Measurements from ENCODE around the gene CYGB. TPM values are rescaled to one million over a fixed set of nuclear protein-coding genes. Genes with fewer than 3 reads are reported as not detected.

Gene CYGB
- total RNA-seq, 1 donor: 39.1 TPM

GRCh38 chr17:76579281-76579680, 41.8 kb upstream of the CYGB start:
- TF ChIP-seq CTCF (IDR thresholded peaks at IDR 0.05; ENCODE audit: extremely low read depth, low read depth, low read length): no peak
- DNase-seq (ENCODE audit: insufficient read length, low spot score, missing footprints): no peak
- Histone ChIP-seq H3K27me3 (ENCODE audit: insufficient read depth, low read length) (peaks cover 7% of the 10 kb centered on the region), H3K9me3 (ENCODE audit: low read depth, low read length) (no peaks in the 10 kb centered on the region), H3K27ac (ENCODE audit: low read depth, low read length) (no peak overlapping the region), H4K20me1 (ENCODE audit: insufficient read depth, low read length) (no peaks in the 10 kb centered on the region), H3K79me2 (ENCODE audit: insufficient read depth, low read length) (no peaks in the 10 kb centered on the region), H3K4me1 (ENCODE audit: insufficient read depth, low read length) (no peaks in the 10 kb centered on the region), H3K4me2 (ENCODE audit: insufficient read depth, low read length) (no peak overlapping the region), H3K4me3 (ENCODE audit: insufficient read depth, low read length) (no peak overlapping the region), H2AFZ (ENCODE audit: low read length) (no peak overlapping the region), H3K36me3 (ENCODE audit: insufficient read depth, low read length) (no peaks in the 10 kb centered on the region)

- no peaks in the 10 kb centered on the region for H4K20me1 ChIP-seq (ENCODE audit: insufficient read depth, low read length)
- peak; percentile 61 for DNase-seq (ENCODE audit: insufficient read length, low spot score, missing footprints)
Observed at GRCh38 chr17:76578376-76578775, 40.9 kb upstream of the CYGB start.

DNA sequence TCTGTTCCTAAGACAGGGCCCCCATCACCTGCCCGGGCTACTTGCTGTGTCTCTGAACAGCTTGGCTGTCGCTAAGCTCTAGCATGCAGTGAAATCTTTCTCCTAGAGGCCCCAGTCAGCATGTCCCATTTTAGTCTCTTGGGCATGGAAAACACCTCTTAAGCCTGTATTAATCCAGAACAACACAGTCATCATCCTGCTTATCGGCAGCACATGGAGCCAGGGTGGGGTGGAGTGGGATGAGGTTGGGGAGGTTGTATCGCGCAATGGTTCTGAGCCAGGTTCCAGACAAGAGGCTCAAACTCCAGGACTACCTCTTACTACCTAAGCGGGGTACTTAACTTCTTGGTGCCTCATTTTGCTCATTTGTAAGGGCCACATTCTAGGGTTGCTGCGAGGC, 40.4 kb upstream of the CYGB start:
- no peak overlapping the region for H3K4me3 ChIP-seq (ENCODE audit: insufficient read depth, low read length)
- H3K4me2 ChIP-seq (ENCODE audit: insufficient read depth, low read length): no peak overlapping the region
- TF ChIP-seq CTCF (IDR thresholded peaks at IDR 0.05; ENCODE audit: extremely low read depth, low read depth, low read length): no peak

More at GRCh38 chr17:76578376-76578775, 40.9 kb upstream of the CYGB start:
- H3K4me1 ChIP-seq (ENCODE audit: insufficient read depth, low read length): no peaks in the 10 kb centered on the region
- H3K4me2 ChIP-seq (ENCODE audit: insufficient read depth, low read length): no peak overlapping the region
- no peaks in the 10 kb centered on the region for H3K79me2 ChIP-seq (ENCODE audit: insufficient read depth, low read length)
- H3K36me3 ChIP-seq (ENCODE audit: insufficient read depth, low read length): no peaks in the 10 kb centered on the region
- H3K27ac ChIP-seq (ENCODE audit: low read depth, low read length): no peak overlapping the region
- no peaks in the 10 kb centered on the region for H3K9me3 ChIP-seq (ENCODE audit: low read depth, low read length)
- H3K27me3 ChIP-seq (ENCODE audit: insufficient read depth, low read length): peaks cover under 1% of the 10 kb centered on the region
- H3K4me3 ChIP-seq (ENCODE audit: insufficient read depth, low read length): no peak overlapping the region
- H2AFZ ChIP-seq (ENCODE audit: low read length): no peak overlapping the region
- no peak for TF ChIP-seq CTCF (IDR thresholded peaks at IDR 0.05; ENCODE audit: extremely low read depth, low read depth, low read length)

DNA sequence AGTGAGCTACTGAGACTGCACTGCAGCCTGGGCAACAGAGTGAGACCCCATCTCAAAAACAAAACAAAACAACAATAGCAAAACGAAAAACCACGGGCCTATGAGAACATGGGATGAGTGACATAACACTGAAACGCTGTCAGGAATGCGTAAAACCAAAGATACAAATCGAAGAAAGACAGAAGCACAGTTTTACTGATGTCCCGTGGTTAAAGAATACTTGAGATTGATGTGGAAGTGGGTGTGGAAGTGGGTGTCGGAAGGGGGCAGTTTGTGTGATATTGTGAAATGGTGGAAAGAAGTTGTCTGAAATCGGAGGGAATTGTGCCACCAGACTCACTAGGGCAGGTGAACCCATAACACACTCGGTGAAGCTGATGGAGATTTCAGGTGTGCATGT, 38.7 kb upstream of the CYGB start:
- Histone ChIP-seq H3K4me3 (ENCODE audit: insufficient read depth, low read length) (no peak overlapping the region), H3K36me3 (ENCODE audit: insufficient read depth, low read length) (no peaks in the 10 kb centered on the region), H2AFZ (ENCODE audit: low read length) (no peak overlapping the region), H3K4me2 (ENCODE audit: insufficient read depth, low read length) (no peak overlapping the region), H3K27me3 (ENCODE audit: insufficient read depth, low read length) (no peaks in the 10 kb centered on the region), H3K9me3 (ENCODE audit: low read depth, low read length) (no peaks in the 10 kb centered on the region), H4K20me1 (ENCODE audit: insufficient read depth, low read length) (no peaks in the 10 kb centered on the region), H3K79me2 (ENCODE audit: insufficient read depth, low read length) (no peaks in the 10 kb centered on the region), H3K4me1 (ENCODE audit: insufficient read depth, low read length) (no peaks in the 10 kb centered on the region), H3K27ac (ENCODE audit: low read depth, low read length) (no peak overlapping the region)
- no peak for TF ChIP-seq CTCF (IDR thresholded peaks at IDR 0.05; ENCODE audit: extremely low read depth, low read depth, low read length)
- no peak for DNase-seq (ENCODE audit: insufficient read length, low spot score, missing footprints)

More for the DNA sequence above, 40.4 kb upstream of the CYGB start:
- Histone ChIP-seq H4K20me1 (ENCODE audit: insufficient read depth, low read length) (no peaks in the 10 kb centered on the region), H3K4me1 (ENCODE audit: insufficient read depth, low read length) (no peaks in the 10 kb centered on the region), H3K27ac (ENCODE audit: low read depth, low read length) (no peak overlapping the region), H3K27me3 (ENCODE audit: insufficient read depth, low read length) (no peaks in the 10 kb centered on the region), H3K36me3 (ENCODE audit: insufficient read depth, low read length) (no peaks in the 10 kb centered on the region), H2AFZ (ENCODE audit: low read length) (no peak overlapping the region), H3K79me2 (ENCODE audit: insufficient read depth, low read length) (no peaks in the 10 kb centered on the region), H3K9me3 (ENCODE audit: low read depth, low read length) (no peaks in the 10 kb centered on the region)
- no peak for DNase-seq (ENCODE audit: insufficient read length, low spot score, missing footprints)
